Prostate gland (tissue), 2 donors: Measurements from ENCODE around the gene FAM120B. TPM values are rescaled to one million over a fixed set of nuclear protein-coding genes. Genes with fewer than 3 reads are reported as not detected.

Experiments used
- DNase-seq: peaks from one replicate; pipeline ENCODE4 v3.0.0-alpha.2; 2019; ENCODE audit warnings: low spot score
- H3K27ac ChIP-seq, 2 donors: fragments of 200-600 bp; sonication (generic); 2 replicates each; pipeline ENCODE4 v1.5.1; 2017 to 2019
- H3K27me3 ChIP-seq: fragments of 200-600 bp; sonication (generic); replicated peaks from 2 replicates; pipeline ENCODE4 v1.5.1; 2019; ENCODE audit not compliant: insufficient read depth
- H3K36me3 ChIP-seq, 2 donors: fragments of 200-600 bp; sonication (generic); 1 replicate in 1 of 2; 2 replicates in 1 of 2; pipeline versions ENCODE4 v1.5.1 to v1.8.1; 2017 to 2019
- H3K4me1 ChIP-seq: fragments of 200-600 bp; sonication (generic); replicated peaks from 2 replicates; pipeline ENCODE4 v1.5.1; 2019
- H3K4me3 ChIP-seq, 2 donors: fragments of 200-600 bp; sonication (generic); 2 replicates each; pipeline ENCODE4 v1.5.1; 2017 to 2019
- H3K9me3 ChIP-seq: fragments of 200-600 bp; sonication (generic); 2 replicates; pipeline ENCODE4 v1.5.1; 2017
- POLR2A ChIP-seq: fragments of 450-650 bp; IDR thresholded peaks from one replicate; pipeline ENCODE4 v1.6.1; 2016; ENCODE audit warnings: antibody characterized with exemption, mild to moderate bottlenecking
- POLR2AphosphoS5 ChIP-seq: sonication (generic); formaldehyde crosslinking; IDR thresholded peaks from one replicate; pipeline ENCODE4 v1.6.1; 2017; ENCODE audit warnings: antibody characterized with exemption
- WGBS: methylation state at CpG from one replicate; pipeline ENCODE4 v1.1.5; 2018; 5-methylcytosine and 5-hydroxymethylcytosine counted together
- intact Hi-C: fragments of 100-400 bp; cut with DNase I; formaldehyde crosslinking; loops from one replicate; pipeline ENCODE4 v1.14.2; 2022
- total RNA-seq, 2 donors: library from RNA; depleted of rRNA; stranded (reverse); fragments of >200 nt; gene quantifications; one replicate each; pipeline ENCODE4 v1.1.0, GENCODE V29; 2016
- TF ChIP-seq, protein P1 (sequence below), 4 experiments: fragments of 200-600 bp in 2 of 4; fragments of 450-650 bp in 2 of 4; sonication (generic) in 2 of 4; IDR thresholded peaks; 1 replicate in 3 of 4; 2 replicates in 1 of 4; pipeline ENCODE4 v1.5.1; 2016 to 2019; ENCODE audit warnings: antibody characterized with exemption in 4 of 4, mild to moderate bottlenecking in 2 of 4, moderate library complexity in 2 of 4

FAM120B gene
- total RNA-seq, 2 donors from 2014 or later = 28.8 to 45.0 TPM

DNA sequence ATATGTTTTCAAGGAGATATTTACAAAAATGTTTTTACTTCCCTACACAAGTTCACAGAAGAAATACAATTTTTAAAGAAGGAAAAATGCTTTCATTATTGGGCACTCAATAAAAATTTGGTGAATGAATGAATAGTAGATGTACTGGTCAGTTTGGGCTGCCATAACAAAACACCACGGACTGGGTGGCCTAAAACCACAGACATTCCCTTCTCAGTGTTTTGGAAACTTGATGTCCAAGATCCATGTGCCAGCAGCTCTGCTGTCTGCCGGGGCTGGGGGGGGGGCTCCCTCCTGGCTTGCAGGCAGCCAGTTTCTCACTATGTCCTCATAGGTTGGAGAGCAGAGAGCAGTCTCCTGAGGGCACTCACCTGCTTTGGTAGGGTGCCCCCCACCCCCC lies 62.0 kb downstream of the FAM120B start:
- intact Hi-C loops = no loop called here
- 83% methylated on average over 2 of the region's 2 CpGs for WGBS
- Histone ChIP-seq H3K9me3 (no peaks in the 10 kb centered on the region), H3K4me3 (no peak overlapping the region), H3K27ac (no peak overlapping the region), H3K36me3 (no peaks in the 10 kb centered on the region), H3K4me1 (no peaks in the 10 kb centered on the region), H3K27me3 (no peaks in the 10 kb centered on the region)
- no peak for DNase-seq
- TF ChIP-seq, protein P1, sequence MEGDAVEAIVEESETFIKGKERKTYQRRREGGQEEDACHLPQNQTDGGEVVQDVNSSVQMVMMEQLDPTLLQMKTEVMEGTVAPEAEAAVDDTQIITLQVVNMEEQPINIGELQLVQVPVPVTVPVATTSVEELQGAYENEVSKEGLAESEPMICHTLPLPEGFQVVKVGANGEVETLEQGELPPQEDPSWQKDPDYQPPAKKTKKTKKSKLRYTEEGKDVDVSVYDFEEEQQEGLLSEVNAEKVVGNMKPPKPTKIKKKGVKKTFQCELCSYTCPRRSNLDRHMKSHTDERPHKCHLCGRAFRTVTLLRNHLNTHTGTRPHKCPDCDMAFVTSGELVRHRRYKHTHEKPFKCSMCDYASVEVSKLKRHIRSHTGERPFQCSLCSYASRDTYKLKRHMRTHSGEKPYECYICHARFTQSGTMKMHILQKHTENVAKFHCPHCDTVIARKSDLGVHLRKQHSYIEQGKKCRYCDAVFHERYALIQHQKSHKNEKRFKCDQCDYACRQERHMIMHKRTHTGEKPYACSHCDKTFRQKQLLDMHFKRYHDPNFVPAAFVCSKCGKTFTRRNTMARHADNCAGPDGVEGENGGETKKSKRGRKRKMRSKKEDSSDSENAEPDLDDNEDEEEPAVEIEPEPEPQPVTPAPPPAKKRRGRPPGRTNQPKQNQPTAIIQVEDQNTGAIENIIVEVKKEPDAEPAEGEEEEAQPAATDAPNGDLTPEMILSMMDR (IDR thresholded peaks at IDR 0.05) = no peak
- no peak for TF ChIP-seq POLR2A
- no peak for TF ChIP-seq POLR2AphosphoS5

DNA sequence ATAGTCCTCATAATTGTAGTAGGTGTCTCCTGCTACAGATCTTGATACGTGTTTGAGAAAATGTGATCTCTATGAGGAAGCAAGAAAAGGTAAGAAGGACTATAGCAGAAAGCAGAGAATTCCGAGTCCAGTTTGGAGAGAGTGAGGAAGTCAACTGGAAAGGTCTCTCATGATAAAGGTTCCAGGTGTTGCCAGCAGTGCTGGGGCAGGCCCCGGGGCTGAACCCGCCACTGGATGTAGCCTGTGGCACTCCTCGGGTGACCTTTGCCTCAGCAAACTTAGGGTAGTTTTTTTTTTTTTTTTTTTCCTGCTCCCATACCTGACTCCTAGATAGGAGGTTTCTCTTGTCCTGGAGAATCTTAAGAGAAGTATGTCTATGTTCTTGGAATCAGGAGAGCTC lies 62.8 kb downstream of the FAM120B start:
- no peak overlapping the region for H3K27ac ChIP-seq
- no peaks in the 10 kb centered on the region for H3K9me3 ChIP-seq
- intact Hi-C loops = no loop called here
- DNase-seq = no peak
- 84% methylated on average over 5 of the region's 5 CpGs for WGBS
- no peak overlapping the region for H3K4me3 ChIP-seq
- no peaks in the 10 kb centered on the region for H3K4me1 ChIP-seq
- no peaks in the 10 kb centered on the region for H3K27me3 ChIP-seq
- TF ChIP-seq POLR2AphosphoS5 (no peak), POLR2A (no peak)
- TF ChIP-seq, protein P1 (IDR thresholded peaks at IDR 0.05) = no peak
- no peaks in the 10 kb centered on the region for H3K36me3 ChIP-seq

DNA sequence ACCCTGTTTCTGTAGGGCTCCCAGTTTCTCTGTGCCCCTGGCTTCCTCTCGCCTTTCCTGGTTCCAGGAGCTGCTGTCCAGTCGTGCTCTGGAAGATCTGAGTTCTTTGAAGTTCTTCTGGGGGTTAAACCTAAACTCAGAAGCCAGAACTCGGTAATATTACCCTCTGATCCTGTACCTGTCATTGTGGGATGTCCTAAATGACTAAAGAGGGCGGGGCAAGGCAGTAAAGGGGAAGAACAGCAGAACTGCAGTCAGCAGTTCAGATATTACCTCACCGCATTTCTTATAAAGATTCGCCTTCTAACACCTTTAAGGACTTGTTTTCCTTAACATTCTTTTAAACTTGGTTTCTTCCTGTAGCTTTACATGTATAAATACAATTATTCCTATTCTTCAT lies 63.9 kb downstream of the FAM120B start:
- H3K27me3 ChIP-seq = no peaks in the 10 kb centered on the region
- no peak overlapping the region for H3K4me3 ChIP-seq
- intact Hi-C loops = no loop called here
- H3K27ac ChIP-seq = no peak overlapping the region
- DNase-seq = no peak
- TF ChIP-seq POLR2A (no peak), POLR2AphosphoS5 (no peak)
- TF ChIP-seq, protein P1 (IDR thresholded peaks at IDR 0.05) = no peak
- WGBS = 76% methylated on average over 6 of the region's 6 CpGs
- no peaks in the 10 kb centered on the region for H3K36me3 ChIP-seq
- no peaks in the 10 kb centered on the region for H3K4me1 ChIP-seq
- H3K9me3 ChIP-seq = no peaks in the 10 kb centered on the region

DNA sequence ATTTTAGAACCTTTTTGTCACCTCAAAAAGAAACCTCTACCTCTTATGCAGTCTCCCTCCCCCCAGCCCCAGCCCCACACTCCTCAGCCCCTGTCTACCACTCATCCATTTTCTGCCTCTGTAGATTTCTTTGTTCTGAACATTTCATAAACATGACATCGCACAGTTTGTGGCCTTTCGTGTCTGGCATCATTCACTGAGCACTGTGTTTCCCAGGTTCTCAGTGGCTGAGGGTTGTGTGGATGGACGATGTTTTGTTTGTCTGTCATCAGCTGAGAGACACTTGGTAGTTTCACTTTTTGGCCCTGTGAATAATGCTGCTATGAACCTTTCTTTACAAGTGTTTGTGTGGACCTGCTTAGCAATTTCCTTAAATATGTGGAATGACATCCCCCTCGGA lies 64.5 kb downstream of the FAM120B start:
- Histone ChIP-seq H3K36me3 (no peaks in the 10 kb centered on the region), H3K4me3 (no peak overlapping the region), H3K27ac (no peak overlapping the region), H3K27me3 (no peaks in the 10 kb centered on the region), H3K4me1 (no peaks in the 10 kb centered on the region), H3K9me3 (no peaks in the 10 kb centered on the region)
- WGBS = 72% methylated on average over 4 of the region's 4 CpGs
- no peak for DNase-seq
- intact Hi-C loops = no loop called here
- TF ChIP-seq, protein P1 (IDR thresholded peaks at IDR 0.05) = no peak
- TF ChIP-seq POLR2AphosphoS5 (no peak), POLR2A (no peak)

DNA sequence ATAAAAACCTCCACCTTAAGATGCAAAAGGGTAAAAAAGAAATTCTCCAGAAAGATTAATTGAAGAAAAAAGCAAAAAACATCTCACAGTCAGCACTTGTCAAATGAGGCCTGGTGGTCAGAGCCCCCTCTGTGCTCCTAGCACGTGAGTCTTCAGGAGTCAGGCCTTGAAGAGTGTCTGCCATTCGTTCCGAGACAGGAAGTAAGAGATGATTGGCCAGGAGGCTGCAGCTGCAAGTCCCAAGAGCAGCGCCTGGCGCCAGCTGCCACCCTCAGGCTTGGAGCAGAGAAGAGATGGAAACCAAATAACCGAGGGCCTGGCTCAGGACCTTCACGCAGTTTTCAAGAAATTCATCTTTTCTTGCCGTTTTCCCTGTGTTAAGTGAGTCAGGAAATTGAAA lies 65.0 kb downstream of the FAM120B start:
- TF ChIP-seq POLR2A (no peak), POLR2AphosphoS5 (no peak)
- TF ChIP-seq, protein P1 (IDR thresholded peaks at IDR 0.05) = no peak
- H3K36me3 ChIP-seq = no peaks in the 10 kb centered on the region
- H3K4me3 ChIP-seq = no peak overlapping the region
- intact Hi-C loops = no loop called here
- H3K27me3 ChIP-seq = no peaks in the 10 kb centered on the region
- no peak for DNase-seq
- WGBS = 74% methylated on average over 8 of the region's 8 CpGs
- H3K9me3 ChIP-seq = no peaks in the 10 kb centered on the region
- no peak overlapping the region for H3K27ac ChIP-seq
- no peaks in the 10 kb centered on the region for H3K4me1 ChIP-seq
